GM12874 (cell line): ENCODE data around the gene ACP1.

Experiments used
- CTCF ChIP-seq: IDR thresholded peaks from 2 replicates; pipeline ENCODE4 v1.5.1; 2011; ENCODE audit warnings: low read depth, mild to moderate bottlenecking, control low read depth, low read length, moderate library complexity; ENCODE audit not compliant: insufficient read depth

The ACP1 gene

GRCh38 chr2:317501-318424 is 53.0 kb downstream of the ACP1 start:
- no peak for TF ChIP-seq CTCF

- TF ChIP-seq CTCF: no peak
Measured at GRCh38 chr2:319059-319600, 54.4 kb downstream of the ACP1 start.

- no peak for TF ChIP-seq CTCF
Measured at GRCh38 chr2:320561-320960, 55.8 kb downstream of the ACP1 start.

GRCh38 chr2:322326-322725 is 57.6 kb downstream of the ACP1 start:
- TF ChIP-seq CTCF: no peak

GRCh38 chr2:323035-323434 is 58.3 kb downstream of the ACP1 start:
- no peak for TF ChIP-seq CTCF
